ENCODE results near the gene FOXO6. TPM values are rescaled to one million over a fixed set of nuclear protein-coding genes. Genes with fewer than 3 reads are reported as not detected.

The FOXO6 gene
- total RNA-seq, 1 donor from 2014 or later = 11.7 TPM

DNA sequence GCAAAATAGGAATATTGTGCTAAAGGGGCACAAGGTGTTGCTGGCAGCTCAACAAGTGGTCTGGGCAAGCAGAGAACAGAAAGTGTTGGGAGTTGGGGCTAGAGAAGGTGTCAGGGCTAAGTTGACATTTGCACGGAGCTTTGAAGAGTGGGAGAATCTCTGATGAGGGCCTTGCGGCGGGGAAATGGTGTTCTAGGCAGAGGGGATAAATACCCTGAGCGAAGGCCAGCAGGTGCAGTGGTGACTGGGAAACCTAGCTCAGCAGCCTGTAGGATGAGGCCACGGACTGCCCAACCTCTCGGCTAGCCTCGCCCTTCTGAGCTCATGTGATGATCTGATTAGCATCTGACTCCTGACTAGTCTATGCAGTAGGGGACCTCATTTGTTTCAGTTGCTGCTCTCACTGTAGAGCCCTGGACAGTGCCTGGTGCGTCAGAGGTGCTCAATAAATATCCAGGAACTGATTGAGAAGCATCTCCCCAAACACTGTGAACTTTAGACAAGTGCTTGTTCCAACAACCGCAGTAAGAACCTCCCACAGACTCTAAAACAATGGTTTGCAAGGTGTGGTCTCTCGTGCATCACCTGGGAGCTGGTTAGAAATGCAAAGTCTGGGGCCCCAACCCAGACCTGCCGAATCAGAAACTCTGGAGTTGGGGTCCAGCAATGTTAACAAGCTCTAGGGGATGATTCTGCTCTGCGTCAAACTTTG is 1.0 kb upstream of the FOXO6 start:
- Mint-ChIP-seq H3K36me3 (ENCODE audit: unreplicated experiment) (no peaks in the 10 kb centered on the region), H3K4me3 (ENCODE audit: unreplicated experiment) (peak overlapping the region; percentile 74), H3K9me3 (ENCODE audit: unreplicated experiment) (peaks cover 8% of the 10 kb centered on the region), H3K27ac (ENCODE audit: unreplicated experiment) (peak overlapping the region; percentile 34), H3K4me1 (ENCODE audit: low read depth, unreplicated experiment) (peaks cover 46% of the 10 kb centered on the region), H3K27me3 (ENCODE audit: unreplicated experiment) (peaks cover 4% of the 10 kb centered on the region)
- TF ChIP-seq CTCF (IDR thresholded peaks at IDR 0.05; ENCODE audit: partially characterized antibody, unreplicated experiment) = no peak
- no peak for DNase-seq

DNA sequence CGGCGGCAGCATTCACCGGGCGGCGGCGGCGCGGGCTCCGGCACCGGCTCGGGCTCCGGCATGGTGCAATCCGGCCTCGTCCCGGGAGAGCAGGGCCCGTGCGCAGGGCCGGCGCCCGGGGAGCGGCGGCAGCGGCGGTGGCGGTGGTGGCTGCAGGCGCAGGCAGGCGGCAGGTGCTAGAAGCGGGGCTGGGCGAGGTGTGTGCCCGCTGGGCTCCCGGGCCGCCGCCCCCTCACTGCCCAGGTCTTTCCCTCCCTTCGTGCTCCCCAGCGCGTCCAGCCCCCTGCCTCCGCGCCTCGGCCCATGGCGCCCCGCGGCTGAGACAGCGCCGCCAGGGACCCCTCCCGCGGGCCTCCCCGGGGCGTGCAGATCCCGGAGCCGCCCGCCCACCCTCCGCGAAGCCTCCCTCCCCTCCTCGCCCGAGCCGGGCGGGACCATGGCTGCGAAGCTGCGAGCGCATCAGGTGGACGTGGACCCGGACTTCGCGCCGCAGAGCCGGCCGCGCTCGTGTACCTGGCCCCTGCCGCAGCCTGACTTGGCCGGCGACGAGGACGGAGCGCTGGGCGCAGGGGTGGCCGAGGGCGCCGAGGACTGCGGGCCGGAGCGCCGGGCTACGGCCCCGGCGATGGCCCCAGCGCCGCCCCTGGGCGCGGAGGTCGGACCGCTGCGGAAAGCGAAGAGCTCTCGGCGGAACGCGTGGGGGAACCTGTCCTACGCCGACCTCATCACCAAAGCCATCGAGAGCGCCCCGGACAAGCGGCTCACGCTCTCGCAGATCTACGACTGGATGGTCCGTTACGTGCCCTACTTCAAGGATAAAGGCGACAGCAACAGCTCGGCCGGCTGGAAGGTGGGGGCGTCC is 492 bp downstream of the FOXO6 start:
- H3K9me3 Mint-ChIP-seq (ENCODE audit: unreplicated experiment) = peaks cover 10% of the 10 kb centered on the region
- no peaks in the 10 kb centered on the region for H3K36me3 Mint-ChIP-seq (ENCODE audit: unreplicated experiment)
- peaks cover 47% of the 10 kb centered on the region for H3K4me1 Mint-ChIP-seq (ENCODE audit: low read depth, unreplicated experiment)
- no peak overlapping the region for H3K27ac Mint-ChIP-seq (ENCODE audit: unreplicated experiment)
- no peak for TF ChIP-seq CTCF (IDR thresholded peaks at IDR 0.05; ENCODE audit: partially characterized antibody, unreplicated experiment)
- peak overlapping the region; percentile 84 for H3K4me3 Mint-ChIP-seq (ENCODE audit: unreplicated experiment)
- peaks cover 6% of the 10 kb centered on the region for H3K27me3 Mint-ChIP-seq (ENCODE audit: unreplicated experiment)
- peak; percentile 56 for DNase-seq

- Mint-ChIP-seq H3K27me3 (ENCODE audit: unreplicated experiment) (peaks cover 7% of the 10 kb centered on the region), H3K4me1 (ENCODE audit: low read depth, unreplicated experiment) (peaks cover 46% of the 10 kb centered on the region), H3K27ac (ENCODE audit: unreplicated experiment) (no peak overlapping the region), H3K36me3 (ENCODE audit: unreplicated experiment) (no peaks in the 10 kb centered on the region), H3K4me3 (ENCODE audit: unreplicated experiment) (peak overlapping the region; percentile 84), H3K9me3 (ENCODE audit: unreplicated experiment) (peaks cover 10% of the 10 kb centered on the region)
- TF ChIP-seq CTCF (IDR thresholded peaks at IDR 0.05; ENCODE audit: partially characterized antibody, unreplicated experiment) = no peak
- no peak for DNase-seq
These were observed 1.1 kb downstream of the FOXO6 start for GRCh38 chr1:41362357-41362721.

DNA sequence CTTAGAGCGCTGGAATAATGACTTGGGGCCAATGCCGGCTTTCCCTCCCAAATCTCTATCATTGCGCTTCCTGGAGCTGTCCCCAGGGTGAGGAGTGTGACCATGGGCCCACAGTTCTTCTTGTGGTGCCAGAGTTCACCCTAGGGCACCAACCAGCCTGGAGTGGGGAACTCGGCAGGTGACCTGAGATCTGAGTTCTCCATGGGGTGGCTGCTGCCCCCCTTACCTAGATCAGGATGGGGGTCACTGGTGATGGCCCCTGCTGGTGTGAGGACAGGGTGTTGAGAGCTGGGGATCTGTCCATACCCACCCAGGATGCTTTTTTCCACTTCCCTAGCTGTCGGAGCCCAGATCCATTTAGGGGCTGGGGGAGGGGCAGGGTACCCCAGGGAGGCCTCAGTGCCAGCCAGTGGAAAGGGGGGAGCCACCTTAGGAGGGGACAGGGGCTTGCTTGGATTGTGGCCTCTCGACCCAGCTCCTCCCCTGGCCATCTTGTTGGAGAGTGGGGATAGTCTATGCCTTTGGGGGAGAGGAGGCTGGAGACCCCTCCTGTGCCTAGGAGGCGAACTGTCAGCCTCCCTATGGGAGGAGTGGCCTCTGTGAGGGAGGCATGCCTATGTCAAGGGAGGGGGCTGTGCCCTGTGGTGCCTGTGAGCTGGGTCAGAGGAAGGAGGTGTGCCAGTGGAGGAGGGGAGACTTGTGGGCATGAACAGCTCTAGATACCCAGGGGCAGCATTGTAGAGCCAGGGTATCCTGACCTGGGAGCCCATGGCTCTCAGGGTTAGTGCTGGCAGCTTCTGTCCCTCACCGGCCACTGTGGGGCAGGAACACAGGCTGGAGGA is 1.7 kb downstream of the FOXO6 start:
- peak overlapping the region; percentile 84 for H3K4me3 Mint-ChIP-seq (ENCODE audit: unreplicated experiment)
- H3K36me3 Mint-ChIP-seq (ENCODE audit: unreplicated experiment) = no peaks in the 10 kb centered on the region
- peaks cover 8% of the 10 kb centered on the region for H3K27me3 Mint-ChIP-seq (ENCODE audit: unreplicated experiment)
- TF ChIP-seq CTCF (IDR thresholded peaks at IDR 0.05; ENCODE audit: partially characterized antibody, unreplicated experiment) = no peak
- H3K27ac Mint-ChIP-seq (ENCODE audit: unreplicated experiment) = no peak overlapping the region
- H3K4me1 Mint-ChIP-seq (ENCODE audit: low read depth, unreplicated experiment) = peaks cover 45% of the 10 kb centered on the region
- peaks cover 10% of the 10 kb centered on the region for H3K9me3 Mint-ChIP-seq (ENCODE audit: unreplicated experiment)
- DNase-seq = no peak
